GM12878 (cell line): Measurements from ENCODE around the gene KASH5.

Source experiments
- ESRRA ChIP-seq: IDR thresholded peaks from 2 replicates; pipeline ENCODE4 v1.6.1; 2012; ENCODE audit warnings: mild to moderate bottlenecking, low read length, improper control_type of control experiment
- RELA ChIP-seq: fragments of 450-650 bp; IDR thresholded peaks from 2 replicates; pipeline ENCODE4 v1.8.0; 2014; ENCODE audit warnings: borderline replicate concordance; ENCODE audit not compliant: partially characterized antibody
- WRNIP1 ChIP-seq: IDR thresholded peaks from 2 replicates; pipeline ENCODE4 v1.6.1; 2011; ENCODE audit warnings: low read depth, low read length, improper control_type of control experiment, borderline replicate concordance
- TF ChIP-seq, protein P1 (sequence below): IDR thresholded peaks from 2 replicates; pipeline ENCODE4 v1.6.1; 2011; ENCODE audit warnings: borderline replicate concordance, low read depth, mild to moderate bottlenecking, moderate library complexity, mixed read lengths, low read length; ENCODE audit not compliant: insufficient read depth; ENCODE audit errors: extremely low read length

- TF ChIP-seq WRNIP1 (no peak), RELA (no peak), ESRRA (no peak)
- TF ChIP-seq, protein P1, sequence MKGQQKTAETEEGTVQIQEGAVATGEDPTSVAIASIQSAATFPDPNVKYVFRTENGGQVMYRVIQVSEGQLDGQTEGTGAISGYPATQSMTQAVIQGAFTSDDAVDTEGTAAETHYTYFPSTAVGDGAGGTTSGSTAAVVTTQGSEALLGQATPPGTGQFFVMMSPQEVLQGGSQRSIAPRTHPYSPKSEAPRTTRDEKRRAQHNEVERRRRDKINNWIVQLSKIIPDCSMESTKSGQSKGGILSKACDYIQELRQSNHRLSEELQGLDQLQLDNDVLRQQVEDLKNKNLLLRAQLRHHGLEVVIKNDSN, result no peak
Measured at GRCh38 chr19:49459388-49459787, 71.3 kb downstream of the KASH5 start.
